GM18502 (cell line): ENCODE data around the gene CPED1.
"Not testable (repeated sequence)": the region's sequence is repeated elsewhere in the genome, so short reads cannot be mapped to it uniquely, and the experiment has no call there.

Experiments used
- ATAC-seq: cut with Tn5 transposase; IDR thresholded peaks from one replicate; pipeline ENCODE4 v1.9.1; 2021; ENCODE audit warnings: mild to moderate bottlenecking; ENCODE audit not compliant: unreplicated experiment, poor library complexity

Gene CPED1

DNA sequence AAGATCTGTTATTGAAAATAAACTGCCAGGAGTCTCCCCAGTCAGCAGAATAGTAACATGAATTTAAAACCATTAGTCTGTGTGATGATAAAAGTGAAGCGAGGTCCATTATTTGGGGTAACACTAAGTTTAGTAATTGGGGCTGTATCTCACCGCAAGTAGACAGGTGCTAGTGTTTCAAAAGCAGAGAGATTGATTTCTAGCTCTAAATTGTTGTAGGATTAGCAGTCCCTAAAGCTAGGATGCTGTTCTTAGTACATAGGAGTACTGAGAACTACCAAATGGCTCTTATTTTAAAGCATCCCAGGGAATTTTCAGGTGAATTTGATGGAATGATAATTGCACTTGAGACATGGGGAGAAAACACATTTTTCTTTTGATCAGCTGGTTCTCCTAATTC lies 70.5 kb downstream of the CPED1 start:
- ATAC-seq, result no peak

DNA sequence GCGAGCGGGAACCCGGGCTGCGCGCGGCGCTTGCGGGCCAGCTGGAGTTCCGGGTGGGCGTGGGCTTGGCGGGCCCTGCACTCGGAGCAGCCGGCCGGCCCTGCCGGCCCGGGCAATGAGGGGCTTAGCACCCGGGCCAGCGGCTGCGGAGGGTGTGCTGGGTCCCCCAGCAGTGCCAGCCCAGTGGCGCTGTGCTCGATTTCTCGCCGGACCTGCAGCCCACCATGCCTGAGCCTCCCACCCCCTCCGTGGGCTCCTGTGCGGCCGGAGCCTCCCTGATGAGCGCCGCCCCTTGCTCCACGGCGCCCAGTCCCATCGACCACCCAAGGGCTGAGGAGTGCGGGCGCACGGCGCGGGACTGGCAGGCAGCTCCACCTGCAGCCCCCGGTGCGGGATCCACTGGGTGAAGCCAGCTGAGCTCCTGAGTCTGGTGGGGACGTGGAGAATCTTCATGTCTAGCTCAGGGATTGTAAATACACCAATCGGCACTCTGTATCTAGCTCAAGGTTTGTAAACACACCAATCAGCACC lies 71.5 kb downstream of the CPED1 start:
- not testable (repeated sequence) for ATAC-seq

DNA sequence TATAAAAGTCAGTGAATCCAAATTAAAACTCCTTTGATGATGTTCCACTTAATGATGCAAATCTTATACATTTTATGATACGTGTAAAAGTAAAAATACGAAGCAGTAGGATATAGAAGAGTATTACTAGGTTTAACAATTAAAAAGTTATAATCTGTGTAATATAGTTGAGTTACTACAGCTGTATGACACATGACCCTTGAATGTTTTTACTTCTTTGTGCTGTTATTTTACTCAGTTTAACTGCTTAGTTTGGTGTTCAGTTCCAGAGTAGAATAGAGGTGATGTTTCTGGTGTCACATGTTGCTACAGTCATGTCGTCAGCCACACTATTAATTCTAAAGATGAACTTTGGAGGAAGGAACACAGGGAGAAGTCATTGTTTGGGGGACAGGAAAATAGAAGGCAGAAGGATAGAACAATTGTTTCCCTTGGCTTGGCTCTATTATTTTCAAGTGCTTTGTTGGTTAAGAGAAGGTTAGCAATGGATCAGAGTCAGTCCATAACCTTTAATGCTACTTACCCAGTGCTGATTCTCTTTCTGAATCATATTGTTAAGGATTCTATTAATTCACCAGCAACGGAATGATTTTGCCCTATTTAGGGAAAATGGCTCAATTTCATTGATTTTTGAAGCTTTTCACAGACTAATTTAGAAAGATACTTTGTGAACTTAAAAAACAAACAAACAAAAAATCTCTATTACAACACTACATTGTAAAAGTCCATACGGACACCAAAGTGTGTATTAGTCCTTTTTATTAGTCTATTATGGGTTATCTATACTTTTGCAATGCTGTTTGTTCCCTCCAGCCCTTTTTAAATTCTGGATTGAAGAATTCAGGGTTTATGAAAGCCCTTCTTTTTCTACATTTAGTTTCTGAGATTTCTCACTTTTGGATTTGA lies 73.4 kb downstream of the CPED1 start:
- no peak for ATAC-seq

DNA sequence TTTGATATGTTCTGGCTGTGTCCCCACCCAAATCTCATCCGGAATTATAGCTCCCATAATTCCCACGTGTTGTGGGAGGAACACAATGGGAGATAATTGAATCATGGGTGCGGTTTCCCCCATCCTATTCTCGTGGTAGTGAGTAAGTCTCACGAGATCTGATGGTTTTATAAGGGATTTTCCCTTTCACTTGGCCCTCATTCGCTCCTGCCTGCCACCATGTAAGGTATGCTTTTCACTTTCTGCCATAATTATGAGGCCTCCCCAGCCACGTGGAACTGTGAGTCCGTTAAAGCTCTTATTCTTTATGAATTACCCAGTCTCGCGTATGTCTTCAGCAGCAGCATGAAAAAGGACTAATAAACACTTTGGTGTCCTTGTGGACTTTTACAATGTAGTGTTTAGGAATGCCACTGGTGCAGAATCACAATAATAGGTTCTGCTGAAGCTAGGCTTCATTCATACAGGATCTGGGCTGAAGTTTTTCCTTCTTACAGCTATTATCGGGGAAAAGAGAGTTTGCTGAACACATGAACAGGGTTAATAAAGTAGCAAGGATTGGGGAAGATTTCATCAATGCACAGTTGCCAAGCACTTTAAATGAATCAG lies 74.3 kb downstream of the CPED1 start:
- no peak for ATAC-seq

DNA sequence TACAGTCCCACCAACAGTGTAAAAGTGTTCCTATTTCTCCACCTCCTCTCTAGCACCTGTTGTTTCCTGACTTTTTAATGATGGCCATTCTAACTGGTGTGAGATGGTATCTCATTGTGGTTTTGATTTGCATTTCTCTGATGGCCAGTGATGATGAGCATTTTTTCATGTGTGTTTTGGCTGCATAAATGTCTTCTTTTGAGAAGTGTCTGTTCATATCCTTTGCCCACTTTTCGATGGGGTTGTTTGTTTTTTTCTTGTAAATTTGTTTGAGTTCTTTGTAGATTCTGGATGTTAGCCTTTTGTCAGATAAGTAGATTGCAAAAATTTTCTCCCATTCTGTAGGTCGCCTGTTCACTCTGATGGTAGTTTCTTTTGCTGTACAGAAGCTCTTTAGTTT lies 79.2 kb downstream of the CPED1 start:
- not testable (repeated sequence) for ATAC-seq

DNA sequence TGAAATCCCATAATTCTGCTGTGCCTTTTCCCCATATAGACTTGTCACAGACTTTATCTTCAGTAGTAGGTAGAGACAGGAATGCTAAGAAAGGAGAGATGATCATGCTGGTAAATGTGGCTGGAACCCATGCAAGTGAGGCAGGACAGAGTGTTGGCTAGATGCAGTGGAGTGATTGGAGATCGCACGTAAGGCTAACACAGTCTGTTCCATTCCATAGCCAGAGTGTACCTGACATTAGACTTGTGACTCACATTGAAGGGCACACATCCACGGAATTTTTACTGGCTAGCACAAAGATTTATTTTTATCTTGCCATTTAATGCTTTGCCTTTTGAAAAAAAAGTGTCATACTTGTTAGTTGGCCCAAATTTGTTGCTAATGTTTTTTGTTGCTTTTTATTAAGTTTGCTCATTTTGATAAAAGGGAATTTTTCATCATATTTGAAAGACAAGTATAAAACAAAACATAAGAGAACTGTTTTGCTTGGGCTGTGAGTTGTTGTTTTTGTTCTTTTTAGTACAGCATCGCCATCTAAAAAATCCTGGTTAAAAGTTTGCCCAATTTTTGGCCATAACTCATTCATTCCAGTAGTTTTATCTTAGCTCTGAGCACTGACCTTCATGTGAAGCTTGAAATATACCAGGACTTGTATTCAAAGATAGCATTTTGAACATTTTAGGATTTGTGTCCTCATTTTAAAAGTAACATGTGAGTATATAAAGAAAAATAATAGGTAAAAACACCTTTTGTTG lies 81.0 kb downstream of the CPED1 start:
- no peak for ATAC-seq

DNA sequence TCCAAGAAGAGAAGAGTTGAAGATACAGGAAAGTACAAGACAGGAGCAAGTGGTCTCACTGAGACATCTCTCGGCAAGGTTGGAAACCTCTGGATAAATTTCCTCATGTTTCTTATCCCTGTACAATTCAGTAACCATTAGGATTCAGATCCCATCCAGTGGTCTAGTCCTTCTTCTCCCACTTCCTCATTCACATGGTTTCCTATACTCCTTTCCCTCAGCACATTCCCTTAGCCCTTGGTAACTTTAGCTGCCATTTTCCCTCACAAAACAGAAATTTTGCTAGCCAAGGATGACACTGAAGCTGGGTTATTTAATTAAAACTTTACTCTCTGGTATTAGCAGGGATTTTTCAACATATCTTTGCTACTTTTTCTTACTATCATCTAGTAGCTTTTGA lies 82.6 kb downstream of the CPED1 start:
- ATAC-seq, result no peak

DNA sequence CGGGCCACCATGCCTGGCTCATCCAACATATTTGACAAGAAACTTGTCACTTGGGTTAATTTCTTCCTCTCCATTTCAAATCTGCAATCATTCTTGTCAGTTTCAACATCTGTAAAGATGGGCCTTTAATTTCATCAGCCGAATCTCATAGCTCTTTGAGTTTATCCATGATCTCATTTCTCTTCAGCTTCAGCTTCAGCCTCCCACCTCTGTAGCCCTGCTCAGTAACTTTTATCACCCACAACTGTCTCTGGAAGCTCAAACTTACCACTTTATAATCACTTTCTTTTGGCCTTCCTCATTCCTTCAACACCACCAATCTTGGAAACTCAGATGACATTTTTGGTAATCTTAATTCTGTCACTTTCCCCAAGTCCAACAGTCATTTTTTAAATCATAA lies 83.2 kb downstream of the CPED1 start:
- no peak for ATAC-seq

DNA sequence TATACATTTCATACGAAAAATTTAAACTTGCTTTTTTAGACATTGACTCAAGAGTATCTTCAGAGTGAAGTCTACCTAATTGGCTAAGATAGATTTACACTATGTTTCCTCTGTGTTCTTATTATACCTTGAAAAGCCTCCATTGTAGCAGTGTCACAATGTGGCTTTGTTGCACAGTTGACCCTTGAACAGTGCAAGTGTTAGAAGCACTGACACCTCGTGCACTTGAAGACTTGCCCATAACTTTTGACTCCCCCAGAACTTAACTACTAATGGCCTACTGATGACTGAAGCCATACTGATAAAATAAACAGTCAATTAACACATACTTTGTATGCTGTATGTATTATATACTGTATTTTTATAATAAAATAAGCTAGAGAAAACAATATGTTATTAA lies 84.3 kb downstream of the CPED1 start:
- no peak for ATAC-seq

DNA sequence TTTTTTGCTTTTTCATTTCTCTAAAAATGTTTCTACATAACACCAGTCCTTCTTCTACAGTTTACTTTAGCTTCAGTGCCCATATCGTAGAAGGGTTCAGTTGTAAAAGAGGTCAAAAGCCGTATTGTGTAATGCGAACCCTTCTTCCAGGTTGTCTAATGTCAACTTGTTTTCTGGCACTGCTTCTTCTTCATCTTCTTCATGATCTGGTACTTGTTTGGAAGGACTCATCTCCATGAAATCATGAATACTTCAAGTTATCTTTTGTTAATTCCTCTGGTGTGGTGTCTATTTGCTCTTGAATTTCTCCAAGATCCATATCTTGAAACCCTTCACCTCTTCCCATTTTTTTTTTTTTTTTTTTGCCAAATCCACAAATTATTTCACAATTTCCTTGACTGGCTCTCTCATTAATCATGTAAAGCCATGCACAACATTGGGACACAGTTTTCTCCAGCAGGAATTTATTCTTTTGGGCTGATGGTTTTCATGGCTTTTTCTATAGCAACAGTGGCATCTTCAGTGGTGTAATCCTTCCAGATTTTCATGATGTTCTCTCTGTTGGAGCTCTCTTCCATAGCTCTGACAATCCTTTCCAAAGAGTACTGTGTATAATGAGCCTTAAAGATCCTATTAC lies 85.1 kb downstream of the CPED1 start:
- no peak for ATAC-seq

DNA sequence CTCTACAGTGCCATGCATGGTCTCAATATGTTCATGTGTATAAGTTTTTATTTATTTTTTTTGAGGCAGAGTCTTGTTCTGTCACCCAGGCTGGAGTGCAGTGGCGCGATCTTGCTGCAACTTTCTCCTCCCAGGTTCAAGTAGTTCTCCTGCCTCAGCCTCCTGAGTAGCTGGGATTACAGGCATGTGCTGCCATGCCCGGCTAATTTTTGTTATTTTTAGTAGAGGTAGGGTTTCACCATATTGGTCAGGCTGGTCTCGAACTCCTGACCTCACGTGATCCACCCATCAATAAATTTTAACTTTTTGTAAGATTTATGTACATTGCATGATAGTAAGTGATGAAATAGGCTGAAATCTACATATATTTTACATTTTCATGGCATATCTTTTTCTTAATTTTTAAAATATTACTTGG lies 86.9 kb downstream of the CPED1 start:
- not testable (repeated sequence) for ATAC-seq

DNA sequence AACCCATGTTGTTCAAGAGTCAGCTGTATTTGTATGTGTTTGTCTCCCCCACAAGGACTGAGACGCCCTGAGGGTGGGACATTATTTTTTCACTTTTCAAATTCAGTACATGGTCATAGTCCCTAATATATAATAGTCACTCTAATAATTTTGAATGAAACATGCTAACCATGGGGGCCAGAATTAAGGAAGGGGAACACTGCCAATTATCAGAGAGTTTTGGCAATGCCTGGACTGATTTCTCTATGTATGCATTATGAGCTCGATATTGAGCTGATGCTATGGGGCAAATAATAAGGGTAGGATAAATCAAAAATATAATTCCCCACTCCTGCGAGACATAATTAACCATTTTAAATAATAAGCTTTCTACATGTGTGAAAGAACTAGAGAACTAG lies 87.4 kb downstream of the CPED1 start:
- no peak for ATAC-seq

DNA sequence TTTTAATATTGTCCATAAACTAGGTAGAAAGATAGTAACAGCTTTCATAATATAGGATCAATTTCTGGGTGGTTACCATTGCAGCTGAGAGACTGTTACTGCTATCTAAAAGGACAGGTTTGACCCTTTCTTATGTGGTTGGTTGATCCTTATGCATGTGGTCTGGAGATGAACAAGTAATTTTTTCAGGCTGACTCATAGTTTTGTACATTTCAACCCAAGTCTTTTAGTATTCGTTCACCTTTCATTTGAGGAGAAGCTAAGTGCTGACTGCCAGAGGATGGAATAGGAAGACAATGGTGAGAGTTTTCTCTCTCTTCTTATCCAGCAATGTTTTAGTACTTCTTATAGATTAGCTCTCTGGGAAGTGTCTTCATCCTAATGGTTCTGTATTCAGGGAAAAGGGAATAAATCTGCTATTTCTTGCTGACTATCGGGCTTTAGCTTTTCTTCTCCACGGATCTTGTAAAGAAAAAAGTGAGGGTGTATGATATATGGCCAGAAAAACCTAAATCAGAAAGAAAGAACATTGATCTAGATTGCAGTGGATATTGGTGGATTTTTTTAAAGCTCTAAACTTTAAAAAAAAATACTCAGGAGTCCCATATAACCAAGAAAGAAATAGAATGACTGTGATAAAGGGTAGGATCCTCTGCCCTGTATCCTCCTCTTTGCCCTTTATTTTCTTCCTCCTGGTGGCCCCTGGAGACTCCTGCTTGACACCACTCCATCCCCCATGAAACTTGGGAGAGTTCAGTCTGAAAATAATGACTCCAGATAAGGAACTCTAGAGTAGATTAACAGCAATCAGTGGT lies 88.0 kb downstream of the CPED1 start:
- no peak for ATAC-seq

DNA sequence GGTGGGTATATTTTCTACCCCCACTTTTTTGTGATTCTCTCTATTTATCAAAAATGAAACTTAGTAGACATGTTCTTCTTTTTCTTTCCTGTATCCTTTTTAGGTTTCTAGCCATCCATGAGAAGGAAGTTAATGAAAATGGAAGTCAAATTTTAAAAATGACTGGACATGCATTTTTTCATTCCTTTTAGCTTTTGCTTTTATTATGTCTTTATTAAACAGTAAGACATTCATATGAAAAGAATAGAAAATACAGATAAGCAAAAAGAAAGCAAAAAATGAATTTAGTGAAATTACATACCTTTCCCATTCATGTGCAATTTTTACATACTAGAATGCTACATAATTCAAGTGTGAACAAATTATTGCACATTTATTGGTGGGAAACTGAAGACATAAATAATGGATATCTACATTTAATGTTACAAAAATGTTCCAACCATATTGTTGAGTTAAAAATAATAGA lies 88.7 kb downstream of the CPED1 start:
- no peak for ATAC-seq

DNA sequence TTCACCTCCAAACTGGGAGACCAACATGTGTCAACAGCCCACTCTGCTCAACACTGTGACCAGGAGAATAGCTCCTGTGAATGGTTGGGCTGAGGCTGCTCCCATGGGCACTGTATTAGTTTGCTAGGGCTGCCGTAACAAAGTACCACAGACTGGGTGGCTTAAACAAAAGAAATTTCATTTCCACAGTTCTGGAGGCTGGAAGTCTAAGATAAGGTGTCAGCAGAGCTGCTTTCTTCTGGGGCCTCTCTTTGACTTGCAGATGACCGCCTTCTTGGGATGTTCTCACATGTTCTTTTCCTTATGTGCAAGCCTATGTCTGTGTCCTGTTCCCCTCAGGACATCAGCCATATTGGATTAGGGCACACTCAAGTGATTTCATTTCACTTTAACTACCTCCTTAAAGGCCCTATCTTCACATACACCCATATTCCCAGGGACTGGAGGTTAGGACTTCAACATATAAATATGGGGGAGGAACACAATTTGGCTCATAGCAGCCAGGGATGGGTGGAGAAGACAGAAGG lies 90.3 kb downstream of the CPED1 start:
- ATAC-seq, result no peak

DNA sequence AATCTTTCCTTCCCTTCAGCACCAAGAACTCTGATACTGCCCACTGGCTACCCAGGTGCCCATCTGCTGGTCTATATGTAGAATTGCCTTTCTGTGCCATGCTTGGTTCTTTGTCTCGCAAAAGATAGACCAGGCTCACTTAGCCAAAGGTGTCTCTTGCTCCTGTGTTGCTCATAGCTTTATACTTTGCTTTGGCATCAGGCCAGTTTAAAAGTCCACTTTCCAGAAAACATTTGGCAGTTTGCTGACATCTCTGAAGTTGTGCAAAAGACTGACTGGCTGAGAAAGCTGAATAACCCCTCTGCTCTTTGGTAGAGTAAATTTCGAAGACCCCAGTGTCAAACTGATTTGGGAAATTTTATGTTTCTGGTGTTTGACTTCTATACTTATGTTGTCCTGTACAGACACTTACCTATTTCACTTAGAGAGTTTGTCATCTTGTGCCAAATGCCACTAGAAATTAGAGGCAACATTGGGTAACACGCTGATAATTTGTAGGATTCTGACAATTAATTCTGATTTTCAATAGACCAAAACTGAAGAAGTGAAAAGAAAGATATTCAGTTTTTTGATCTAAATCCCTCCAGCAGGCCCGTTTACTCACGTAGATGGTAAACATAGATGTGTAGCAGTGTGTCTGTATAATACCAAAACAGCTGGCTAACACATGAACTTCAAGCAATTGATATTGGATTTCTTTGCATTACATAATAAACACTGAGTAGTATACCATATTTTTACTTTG lies 91.1 kb downstream of the CPED1 start:
- ATAC-seq, result no peak

DNA sequence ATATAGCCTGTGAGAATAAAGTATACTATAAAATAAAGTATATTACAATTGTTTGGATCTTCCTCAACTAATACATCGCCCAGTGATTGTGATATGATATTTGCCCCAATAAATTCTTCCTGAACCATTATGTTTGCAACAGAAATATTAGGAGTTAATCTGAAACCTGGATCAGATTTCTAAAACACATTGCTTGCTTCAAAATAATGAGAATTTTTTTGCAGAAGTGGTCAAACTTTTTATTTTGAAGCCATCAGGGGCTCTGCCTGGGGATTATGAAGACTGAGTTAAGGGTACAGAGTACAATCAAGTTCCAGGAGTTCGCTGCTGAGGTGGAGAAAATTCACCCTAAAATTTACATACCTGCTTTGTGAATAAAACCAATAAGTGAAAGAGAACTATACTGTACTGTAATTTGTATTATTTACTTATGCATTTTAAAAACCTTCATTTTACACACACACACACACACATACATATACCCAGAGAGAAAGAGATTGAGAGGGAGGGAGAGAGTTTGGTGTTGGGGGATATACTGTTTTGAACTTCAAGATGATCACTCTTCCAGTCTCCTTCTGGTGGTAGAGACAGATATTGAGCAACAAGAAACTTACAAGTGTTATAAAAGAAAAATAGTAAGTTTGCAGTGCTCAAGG lies 91.9 kb downstream of the CPED1 start:
- ATAC-seq, result no peak

DNA sequence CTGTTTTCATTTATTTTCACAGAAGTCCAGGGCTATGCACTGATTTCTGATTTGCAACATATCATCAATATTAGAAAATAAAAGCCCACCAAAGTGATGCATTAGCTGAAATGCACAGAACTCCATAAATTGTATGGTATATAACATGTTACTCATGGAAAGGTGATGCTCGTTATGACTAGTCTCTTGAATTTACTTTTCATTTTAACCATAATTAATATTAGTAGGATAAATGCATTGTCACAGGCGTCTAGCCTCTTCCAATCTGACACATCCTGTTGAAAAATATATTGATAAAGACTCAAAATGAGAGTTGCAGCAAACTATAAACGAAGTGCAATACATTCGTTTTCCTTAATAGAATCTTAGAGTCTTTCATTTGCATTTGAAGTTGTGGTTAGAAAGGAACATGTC lies 92.4 kb downstream of the CPED1 start:
- no peak for ATAC-seq
